ENCODE results near the gene S100A12.
"Not testable (repeated sequence)": the region's sequence is repeated elsewhere in the genome, so short reads cannot be mapped to it uniquely, and the experiment has no call there.

The S100A12 gene

GRCh38 chr1:153375511-153375910, at the start of gene S100A12:
Gene S100A12, minus strand, starts transcription at chr1:153375621. Its CDS starts 1,029 bp downstream, at chr1:153374592.
- DNase-seq (ENCODE audit: low read depth) = peak; percentile 24
- TF ChIP-seq CTCF (IDR thresholded peaks at IDR 0.05; ENCODE audit: low read depth, low read length, missing control alignments) = no peak
- in situ Hi-C loops (cut with HindIII; ENCODE audit: low sequenced_read_pairs) = no loop called here
- H3K4me3 ChIP-seq (ENCODE audit: low read depth, low read length) = no peak within 1 kb of the TSS

GRCh38 chr1:153422450-153423068, 47.1 kb upstream of the S100A12 start:
- peak; percentile 36 for DNase-seq (ENCODE audit: low read depth)
- in situ Hi-C loops (cut with HindIII; ENCODE audit: low sequenced_read_pairs) = no loop called here
- H3K4me3 ChIP-seq (ENCODE audit: low read depth, low read length) = no peak overlapping the region
- TF ChIP-seq CTCF (IDR thresholded peaks at IDR 0.05; ENCODE audit: low read depth, low read length, missing control alignments) = no peak

GRCh38 chr1:153420306-153420705, 44.9 kb upstream of the S100A12 start:
- in situ Hi-C loops (cut with HindIII; ENCODE audit: low sequenced_read_pairs) = no loop called here
- no peak for TF ChIP-seq CTCF (IDR thresholded peaks at IDR 0.05; ENCODE audit: low read depth, low read length, missing control alignments)
- no peak for DNase-seq (ENCODE audit: low read depth)
- no peak overlapping the region for H3K4me3 ChIP-seq (ENCODE audit: low read depth, low read length)

- H3K4me3 ChIP-seq (ENCODE audit: low read depth, low read length); DNase-seq (ENCODE audit: low read depth): not testable (repeated sequence)
- in situ Hi-C loops (cut with HindIII; ENCODE audit: low sequenced_read_pairs) = loop anchor here (10.0 kb wide), 1 partner anchor 55 kb away; no protein-coding TSS in a partner anchor
These were observed 44.0 kb upstream of the S100A12 start for GRCh38 chr1:153419436-153419793.

GRCh38 chr1:153418758-153419435, 43.5 kb upstream of the S100A12 start:
- not testable (repeated sequence) for H3K4me3 ChIP-seq (ENCODE audit: low read depth, low read length); DNase-seq (ENCODE audit: low read depth)
- in situ Hi-C loops (cut with HindIII; ENCODE audit: low sequenced_read_pairs) = loop anchor here (10.0 kb wide), 1 partner anchor 54 kb away; no protein-coding TSS in a partner anchor

- H3K4me3 ChIP-seq (ENCODE audit: low read depth, low read length) = no peak overlapping the region
- in situ Hi-C loops (cut with HindIII; ENCODE audit: low sequenced_read_pairs) = loop anchor here (10.0 kb wide), 1 partner anchor 53 kb away; no protein-coding TSS in a partner anchor
- DNase-seq (ENCODE audit: low read depth) = no peak
- TF ChIP-seq CTCF (IDR thresholded peaks at IDR 0.05; ENCODE audit: low read depth, low read length, missing control alignments) = no peak
These were observed 41.9 kb upstream of the S100A12 start for GRCh38 chr1:153417136-153417888.

- TF ChIP-seq CTCF (IDR thresholded peaks at IDR 0.05; ENCODE audit: low read depth, low read length, missing control alignments) = no peak
- in situ Hi-C loops (cut with HindIII; ENCODE audit: low sequenced_read_pairs) = loop anchor here (10.0 kb wide), 1 partner anchor 51 kb away; no protein-coding TSS in a partner anchor
- DNase-seq (ENCODE audit: low read depth) = no peak
- H3K4me3 ChIP-seq (ENCODE audit: low read depth, low read length) = no peak within 1 kb of the TSS
These were observed 40.6 kb upstream of the S100A12 start, which contains the start of gene S100A7A for GRCh38 chr1:153415850-153416570. Gene S100A7A, plus strand, starts transcription at chr1:153416520. Its CDS starts 1,563 bp downstream, at chr1:153418083.

- DNase-seq (ENCODE audit: low read depth); H3K4me3 ChIP-seq (ENCODE audit: low read depth, low read length): not testable (repeated sequence)
- in situ Hi-C loops (cut with HindIII; ENCODE audit: low sequenced_read_pairs) = loop anchor here (10.0 kb wide), 1 partner anchor 49 kb away; no protein-coding TSS in a partner anchor
These were observed 38.5 kb upstream of the S100A12 start for GRCh38 chr1:153413961-153414360.

- in situ Hi-C loops (cut with HindIII; ENCODE audit: low sequenced_read_pairs); DNase-seq (ENCODE audit: low read depth); H3K4me3 ChIP-seq (ENCODE audit: low read depth, low read length): not testable (repeated sequence)
These were observed 31.9 kb upstream of the S100A12 start for GRCh38 chr1:153407274-153407673.
